Activated T-helper 17 cell treated with anti-CD3 and anti-CD28 coated beads, Interleukin-2, amount 50 U/mL, for 72 hours (primary cell): ENCODE data around the gene DOCK3. TPM values are rescaled to one million over a fixed set of nuclear protein-coding genes. Genes with fewer than 3 reads are reported as not detected.

Experiments
- ATAC-seq: fragments of 150-1000 bp; cut with Tn5 transposase; replicated peaks from 2 replicates; pipeline ENCODE4 v1.10.0; 2021; ENCODE audit warnings: mild to moderate bottlenecking, moderate library complexity
- H3K27ac Mint-ChIP-seq: one replicate; pipeline ENCODE4 v1.8.0; 2022; ENCODE audit warnings: mixed read lengths
- H3K27me3 Mint-ChIP-seq: one replicate; pipeline ENCODE4 v1.8.0; 2022; ENCODE audit warnings: mixed read lengths
- H3K36me3 Mint-ChIP-seq: one replicate; pipeline ENCODE4 v1.8.0; 2022; ENCODE audit warnings: low read depth, mild to moderate bottlenecking, mixed read lengths
- H3K4me1 Mint-ChIP-seq: one replicate; pipeline ENCODE4 v1.8.0; 2022; ENCODE audit warnings: mixed read lengths
- H3K4me3 Mint-ChIP-seq: one replicate; pipeline ENCODE4 v1.8.0; 2022; ENCODE audit warnings: mild to moderate bottlenecking, mixed read lengths
- H3K9me3 Mint-ChIP-seq: one replicate; pipeline ENCODE4 v1.8.0; 2022; ENCODE audit warnings: mixed read lengths
- total RNA-seq, 2 donors: library from RNA; stranded (reverse); gene quantifications; one replicate each; pipeline ENCODE4 v1.2.3, GENCODE V29; 2022

DOCK3 gene
- total RNA-seq, 2 donors from 2014 or later = 3.8 to 7.8 TPM

DNA sequence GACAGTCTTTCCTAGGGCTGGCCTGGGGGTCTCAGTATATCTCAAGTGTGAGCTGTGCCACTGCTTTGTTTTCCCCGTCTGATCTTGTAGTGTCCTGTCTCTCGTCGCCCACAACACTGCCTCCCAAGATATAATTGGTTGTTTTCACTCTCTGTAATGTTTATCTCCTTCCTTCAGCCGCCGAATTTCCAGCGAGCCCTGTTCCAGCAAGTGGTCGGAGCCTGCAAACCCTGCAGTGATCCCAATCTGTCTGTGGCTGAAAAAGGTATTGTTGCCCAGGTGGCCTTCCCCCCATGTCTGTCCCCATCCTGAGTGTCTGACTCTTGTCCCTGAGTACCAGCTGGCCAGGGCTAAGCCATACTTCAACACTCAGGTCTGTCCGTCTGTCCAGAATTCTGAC is 700.8 kb downstream of the DOCK3 start:
- ATAC-seq = no peak
- no peak overlapping the region for H3K4me3 Mint-ChIP-seq
- H3K4me1 Mint-ChIP-seq = no peaks in the 10 kb centered on the region
- no peaks in the 10 kb centered on the region for H3K9me3 Mint-ChIP-seq
- peak overlapping the region; percentile 9 for H3K27ac Mint-ChIP-seq
- H3K36me3 Mint-ChIP-seq = no peaks in the 10 kb centered on the region
- no peaks in the 10 kb centered on the region for H3K27me3 Mint-ChIP-seq

DNA sequence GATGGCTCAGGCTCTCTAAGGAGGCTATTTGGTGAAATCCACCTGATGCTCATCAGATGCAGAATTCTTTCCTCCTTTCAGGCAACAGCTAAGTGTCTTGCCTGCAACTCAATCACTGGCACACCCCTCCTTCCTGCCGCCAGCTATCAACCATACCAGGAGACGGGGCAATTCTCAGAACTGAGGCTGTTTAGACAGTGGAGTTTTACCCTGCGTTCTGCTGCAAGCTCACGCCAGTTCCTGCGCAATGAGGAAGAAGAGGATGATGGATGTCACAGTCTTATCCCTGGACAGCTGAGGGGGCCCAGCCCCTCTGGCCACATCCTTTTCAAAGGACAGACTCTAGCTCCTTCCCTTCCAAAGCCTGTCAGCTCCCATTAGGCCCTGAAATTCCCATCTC is 703.3 kb downstream of the DOCK3 start:
- ATAC-seq = no peak
- Mint-ChIP-seq H3K36me3 (no peaks in the 10 kb centered on the region), H3K4me3 (no peak overlapping the region), H3K27ac (no peak overlapping the region), H3K27me3 (no peaks in the 10 kb centered on the region), H3K9me3 (no peaks in the 10 kb centered on the region), H3K4me1 (no peaks in the 10 kb centered on the region)

DNA sequence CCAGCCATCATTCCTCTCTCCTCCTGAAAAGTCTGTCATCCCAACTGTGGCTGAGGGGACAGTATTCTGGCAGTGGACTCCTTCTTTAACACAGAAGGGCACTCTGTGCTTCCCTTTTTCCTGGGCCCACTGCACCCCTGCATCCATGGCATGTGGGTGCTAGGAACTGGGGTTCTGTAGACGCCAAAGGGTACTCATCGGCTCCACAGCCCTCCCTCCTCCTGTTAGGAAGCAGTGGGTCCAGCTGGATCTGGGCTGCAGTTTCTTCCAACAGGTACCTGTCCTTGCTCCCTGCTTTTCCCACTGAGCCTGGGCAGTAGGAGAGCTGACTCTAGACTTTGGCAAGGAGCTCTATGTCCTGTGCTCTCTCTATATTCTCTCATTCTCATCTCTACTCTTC is 704.0 kb downstream of the DOCK3 start:
- no peak for ATAC-seq
- Mint-ChIP-seq H3K4me1 (no peaks in the 10 kb centered on the region), H3K9me3 (no peaks in the 10 kb centered on the region), H3K27ac (peak overlapping the region; percentile 61), H3K4me3 (no peak overlapping the region), H3K36me3 (peaks cover 5% of the 10 kb centered on the region), H3K27me3 (no peaks in the 10 kb centered on the region)

DNA sequence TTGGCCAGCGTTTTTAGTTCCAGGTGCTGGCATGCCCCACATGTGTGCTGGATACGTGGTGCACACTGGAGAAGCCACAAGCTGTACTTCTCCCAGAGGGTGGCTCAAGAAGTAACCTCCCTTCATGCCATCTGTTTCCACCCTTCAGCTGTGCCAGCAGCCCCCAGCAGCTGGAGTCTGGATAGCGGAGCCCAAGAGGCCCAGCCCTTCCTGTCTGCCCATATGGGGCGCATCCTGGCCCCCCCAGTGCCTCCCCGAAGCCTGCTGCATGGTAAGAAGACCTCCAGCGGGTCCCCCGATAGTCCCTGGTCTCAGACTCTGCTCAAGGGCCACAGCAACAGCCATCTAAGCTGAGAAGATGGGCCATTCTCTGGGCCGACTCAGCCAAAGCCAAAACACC is 704.6 kb downstream of the DOCK3 start:
- H3K4me1 Mint-ChIP-seq = no peaks in the 10 kb centered on the region
- no peaks in the 10 kb centered on the region for H3K27me3 Mint-ChIP-seq
- peak overlapping the region; percentile 61 for H3K27ac Mint-ChIP-seq
- H3K9me3 Mint-ChIP-seq = no peaks in the 10 kb centered on the region
- H3K4me3 Mint-ChIP-seq = no peak overlapping the region
- H3K36me3 Mint-ChIP-seq = peaks cover 11% of the 10 kb centered on the region
- no peak for ATAC-seq

DNA sequence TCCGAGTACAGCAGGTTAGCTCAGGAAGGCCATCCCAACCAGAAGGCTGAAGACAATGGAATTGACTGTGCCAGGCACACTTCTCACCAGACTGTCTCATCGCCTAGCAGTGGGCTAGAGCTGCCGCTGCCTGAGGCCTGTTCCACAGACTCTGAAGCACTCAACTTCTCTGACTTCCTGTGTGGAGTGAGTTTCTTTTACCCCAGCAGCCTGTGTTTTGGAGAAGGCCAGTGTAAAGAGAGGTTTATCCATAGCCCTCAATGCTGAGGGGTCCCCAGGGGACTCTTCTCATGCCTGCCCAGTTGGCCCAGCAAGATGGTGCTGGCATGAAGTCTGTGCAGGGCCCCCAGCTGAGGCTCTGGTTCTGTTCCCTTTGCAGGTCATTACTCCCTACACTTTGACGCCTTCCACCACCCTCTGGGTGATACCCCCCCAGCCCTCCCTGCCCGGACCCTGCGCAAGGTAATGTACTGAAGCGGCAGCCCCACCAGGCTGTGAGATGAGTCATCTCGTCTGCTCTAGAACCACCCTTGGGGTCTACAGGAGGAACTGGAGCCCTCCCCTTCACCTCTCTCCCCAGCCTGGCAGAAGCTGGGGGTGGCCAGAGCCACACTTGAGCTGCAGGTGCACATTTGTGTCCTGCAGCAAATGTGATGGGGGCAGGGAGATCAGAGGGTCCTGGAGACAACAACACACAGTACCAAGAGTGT is 705.2 kb downstream of the DOCK3 start:
- Mint-ChIP-seq H3K27ac (no peak overlapping the region), H3K4me1 (no peaks in the 10 kb centered on the region), H3K9me3 (no peaks in the 10 kb centered on the region), H3K4me3 (no peak overlapping the region), H3K27me3 (no peaks in the 10 kb centered on the region), H3K36me3 (peaks cover 17% of the 10 kb centered on the region)
- no peak for ATAC-seq

DNA sequence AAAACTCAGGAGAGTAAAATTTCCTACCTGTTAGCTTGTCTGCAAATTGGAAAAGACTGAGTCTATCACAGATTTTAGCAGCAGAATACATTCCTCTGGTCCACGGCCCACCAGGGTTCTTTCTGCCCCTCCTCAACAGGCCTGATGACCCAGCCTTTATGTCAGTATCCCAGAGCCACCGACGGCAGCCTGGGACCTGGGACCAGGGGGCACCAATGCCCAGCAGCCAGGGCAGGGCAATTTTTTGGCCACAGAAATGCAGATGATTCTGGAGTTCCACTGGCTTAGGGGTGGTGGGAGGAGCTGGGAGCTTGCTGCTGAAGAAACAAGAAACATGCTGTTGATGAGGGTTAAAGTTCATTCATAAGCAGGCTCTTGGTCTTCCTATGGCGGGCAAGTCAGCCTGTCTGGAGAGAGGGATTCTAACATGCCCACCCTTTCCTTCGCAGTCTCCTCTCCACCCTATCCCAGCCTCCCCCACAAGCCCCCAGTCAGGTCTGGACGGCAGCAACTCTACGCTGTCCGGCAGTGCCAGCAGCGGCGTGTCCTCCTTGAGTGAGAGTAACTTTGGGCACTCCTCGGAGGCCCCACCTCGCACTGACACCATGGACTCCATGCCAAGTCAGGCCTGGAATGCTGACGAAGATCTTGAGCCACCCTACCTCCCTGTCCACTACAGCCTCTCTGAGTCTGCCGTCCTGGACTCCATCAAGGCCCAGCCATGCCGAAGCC is 706.0 kb downstream of the DOCK3 start:
- no peak overlapping the region for H3K4me3 Mint-ChIP-seq
- no peaks in the 10 kb centered on the region for H3K4me1 Mint-ChIP-seq
- no peak overlapping the region for H3K27ac Mint-ChIP-seq
- peaks cover 26% of the 10 kb centered on the region for H3K36me3 Mint-ChIP-seq
- H3K9me3 Mint-ChIP-seq = no peaks in the 10 kb centered on the region
- no peaks in the 10 kb centered on the region for H3K27me3 Mint-ChIP-seq
- no peak for ATAC-seq

DNA sequence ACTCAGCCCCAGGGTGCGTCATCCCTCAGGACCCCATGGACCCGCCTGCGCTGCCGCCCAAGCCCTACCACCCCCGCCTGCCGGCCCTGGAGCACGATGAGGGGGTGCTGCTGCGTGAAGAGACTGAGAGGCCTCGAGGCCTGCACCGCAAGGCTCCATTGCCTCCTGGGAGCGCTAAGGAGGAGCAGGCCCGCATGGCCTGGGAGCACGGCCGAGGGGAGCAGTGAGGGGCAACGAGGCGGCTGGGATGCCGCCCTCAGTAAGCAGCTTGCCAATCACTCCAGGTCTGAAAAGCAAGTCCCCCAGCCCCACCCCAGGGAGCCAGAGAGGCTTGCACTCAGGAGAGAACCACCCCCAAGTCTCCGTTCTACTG is 706.6 kb downstream of the DOCK3 start:
- peaks cover 31% of the 10 kb centered on the region for H3K36me3 Mint-ChIP-seq
- H3K27me3 Mint-ChIP-seq = no peaks in the 10 kb centered on the region
- no peak overlapping the region for H3K27ac Mint-ChIP-seq
- no peak overlapping the region for H3K4me3 Mint-ChIP-seq
- no peaks in the 10 kb centered on the region for H3K9me3 Mint-ChIP-seq
- ATAC-seq = no peak
- H3K4me1 Mint-ChIP-seq = peaks cover 1% of the 10 kb centered on the region

DNA sequence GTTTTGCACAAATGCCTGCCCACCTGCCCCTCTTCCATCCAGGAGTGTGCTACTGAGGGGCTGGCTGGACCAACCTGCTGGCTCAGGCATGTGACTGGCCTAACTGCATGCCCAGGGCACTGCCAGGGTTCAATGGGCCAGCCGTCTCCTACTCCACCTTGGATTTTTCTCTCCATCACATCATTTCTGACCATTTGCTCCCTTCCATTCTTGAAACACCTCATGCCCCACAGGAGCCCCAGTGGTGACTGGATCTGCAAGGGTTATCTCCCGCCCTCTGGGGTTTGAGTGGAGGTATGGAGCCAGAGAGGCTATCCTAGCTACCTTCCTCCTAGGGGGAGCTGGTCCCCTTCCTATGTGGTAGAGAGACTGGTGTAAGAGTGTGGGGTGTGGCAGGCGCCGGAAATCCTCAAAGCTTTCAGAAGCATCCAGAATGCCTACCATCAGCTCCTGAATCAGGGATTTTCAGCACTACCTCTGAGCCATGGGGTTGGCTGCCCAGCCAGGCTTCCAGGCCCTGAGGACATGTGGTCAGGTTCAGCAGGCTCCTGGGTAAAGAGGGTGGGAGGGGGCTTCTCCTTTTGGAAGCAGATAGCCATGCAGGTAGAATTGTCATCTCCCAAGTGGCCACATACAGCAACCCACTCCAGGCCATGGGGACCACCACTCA is 707.5 kb downstream of the DOCK3 start:
- no peaks in the 10 kb centered on the region for H3K9me3 Mint-ChIP-seq
- H3K27me3 Mint-ChIP-seq = no peaks in the 10 kb centered on the region
- no peak for ATAC-seq
- H3K4me3 Mint-ChIP-seq = no peak overlapping the region
- peaks cover 6% of the 10 kb centered on the region for H3K4me1 Mint-ChIP-seq
- no peak overlapping the region for H3K27ac Mint-ChIP-seq
- peaks cover 40% of the 10 kb centered on the region for H3K36me3 Mint-ChIP-seq

DNA sequence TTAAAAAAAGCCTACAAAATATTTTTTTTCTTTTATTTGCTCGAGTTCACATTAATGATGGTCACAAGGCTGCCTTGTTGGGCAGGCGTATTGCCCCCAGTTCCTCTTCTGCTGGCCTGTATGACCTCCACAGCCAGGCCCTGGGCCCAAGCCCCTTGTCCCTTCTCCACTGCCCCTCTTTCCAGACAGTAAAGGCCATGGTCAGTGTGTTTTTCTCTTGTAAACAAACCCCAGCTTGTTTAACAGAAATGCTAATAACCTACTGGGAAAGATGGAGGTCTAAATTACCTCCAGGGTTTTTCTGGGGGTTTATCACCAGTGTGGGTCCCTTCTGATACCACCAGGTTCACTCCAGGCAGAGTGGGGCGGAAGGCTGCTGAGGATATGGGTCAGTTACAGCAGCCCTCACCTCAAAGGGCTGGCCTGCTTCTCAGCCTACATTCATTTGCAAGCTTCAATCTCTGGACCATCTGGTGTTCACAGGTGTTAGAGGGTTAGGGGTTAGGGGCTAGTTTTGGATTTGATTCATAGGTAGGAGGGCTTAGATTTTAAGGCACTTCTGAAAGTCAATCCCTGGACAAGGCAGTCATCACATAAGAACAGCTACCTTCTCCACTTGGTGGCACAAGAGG is 708.3 kb downstream of the DOCK3 start:
- no peaks in the 10 kb centered on the region for H3K27me3 Mint-ChIP-seq
- no peak for ATAC-seq
- peak overlapping the region; percentile 93 for H3K4me3 Mint-ChIP-seq
- peak overlapping the region; percentile 48 for H3K27ac Mint-ChIP-seq
- peaks cover 49% of the 10 kb centered on the region for H3K36me3 Mint-ChIP-seq
- H3K4me1 Mint-ChIP-seq = peaks cover 13% of the 10 kb centered on the region
- no peaks in the 10 kb centered on the region for H3K9me3 Mint-ChIP-seq

DNA sequence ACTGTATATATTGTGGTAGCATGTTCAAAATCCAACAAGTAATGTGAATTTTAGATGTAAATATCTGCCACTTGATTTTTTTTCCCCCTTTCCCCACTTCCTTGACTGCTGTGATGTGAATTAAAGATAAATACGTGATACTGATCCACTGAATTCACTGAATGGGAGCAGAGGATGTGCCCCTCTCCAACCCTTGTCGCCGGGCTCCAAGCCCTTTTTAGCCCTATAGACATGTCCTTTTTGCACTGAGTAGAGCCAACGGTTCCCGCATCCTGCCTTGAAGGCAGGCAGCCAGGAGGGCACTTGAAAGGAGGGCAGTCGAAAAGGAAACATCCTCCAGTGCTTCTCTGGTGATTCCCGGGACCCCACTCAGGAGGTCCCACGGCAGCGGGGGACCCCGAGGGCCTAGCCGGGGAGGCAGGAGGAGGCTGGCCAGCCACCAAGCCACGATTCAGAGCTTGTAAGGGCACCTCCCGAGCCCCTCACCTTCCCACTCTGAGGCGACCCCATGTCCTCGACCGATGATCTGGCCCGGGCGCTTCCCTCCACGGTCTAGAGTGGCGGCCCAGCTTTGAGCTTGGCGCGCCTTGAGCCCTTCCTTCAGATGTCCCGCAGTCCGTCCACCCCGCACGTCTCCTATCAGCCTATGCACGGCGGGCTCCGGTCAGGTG is 709.5 kb downstream of the DOCK3 start:
- no peaks in the 10 kb centered on the region for H3K27me3 Mint-ChIP-seq
- ATAC-seq = peak; percentile 16
- peak overlapping the region; percentile 99 for H3K27ac Mint-ChIP-seq
- no peaks in the 10 kb centered on the region for H3K9me3 Mint-ChIP-seq
- peaks cover 15% of the 10 kb centered on the region for H3K4me1 Mint-ChIP-seq
- peaks cover 60% of the 10 kb centered on the region for H3K36me3 Mint-ChIP-seq
- H3K4me3 Mint-ChIP-seq = peak overlapping the region; percentile 93

DNA sequence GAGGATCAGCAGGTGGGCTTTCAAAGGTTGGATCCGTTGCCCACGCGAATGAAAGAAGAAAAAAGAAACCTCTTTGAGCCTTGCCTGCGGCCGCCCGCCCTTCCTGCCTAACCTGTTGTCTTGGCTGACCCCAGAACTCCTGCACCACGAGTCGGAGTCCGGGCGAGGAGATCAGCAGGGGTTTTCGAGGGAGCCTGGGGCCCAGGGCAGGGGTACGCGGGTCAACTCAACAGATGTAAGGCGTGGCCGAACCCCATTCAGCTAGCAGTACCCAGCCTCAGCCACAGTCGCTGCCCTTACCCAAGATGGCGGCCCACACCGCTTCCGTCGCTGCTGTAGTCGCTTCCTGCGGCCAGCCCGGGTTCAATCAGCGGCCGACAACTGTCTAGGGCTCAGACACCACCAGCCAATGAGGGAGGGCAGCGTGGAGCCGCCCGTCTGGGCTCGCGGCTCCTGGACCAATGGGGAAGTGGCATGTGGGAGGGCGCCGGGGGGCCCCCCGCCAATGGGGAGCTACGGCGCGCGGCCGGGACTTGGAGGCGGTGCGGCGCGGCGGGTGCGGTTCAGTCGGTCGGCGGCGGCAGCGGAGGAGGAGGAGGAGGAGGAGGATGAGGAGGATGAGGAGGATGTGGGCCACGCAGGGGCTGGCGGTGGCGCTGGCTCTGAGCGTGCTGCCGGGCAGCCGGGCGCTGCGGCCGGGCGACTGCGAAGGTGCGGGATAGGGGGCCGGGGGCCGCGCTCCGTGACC is 710.2 kb downstream of the DOCK3 start, which contains the start of gene MANF:
Gene MANF (plus strand): TSS at position 566 of the 748 bp plus-strand sequence. CDS start 52 bp downstream, at position 618.
- H3K27ac Mint-ChIP-seq = peak within 1 kb of the TSS; percentile 99
- H3K36me3 Mint-ChIP-seq = peaks cover 66% of the 10 kb centered on the region
- H3K4me1 Mint-ChIP-seq = peaks cover 18% of the 10 kb centered on the region
- H3K4me3 Mint-ChIP-seq = peak within 1 kb of the TSS; percentile 93
- no peaks in the 10 kb centered on the region for H3K27me3 Mint-ChIP-seq
- no peaks in the 10 kb centered on the region for H3K9me3 Mint-ChIP-seq
- ATAC-seq = peak; percentile 99

DNA sequence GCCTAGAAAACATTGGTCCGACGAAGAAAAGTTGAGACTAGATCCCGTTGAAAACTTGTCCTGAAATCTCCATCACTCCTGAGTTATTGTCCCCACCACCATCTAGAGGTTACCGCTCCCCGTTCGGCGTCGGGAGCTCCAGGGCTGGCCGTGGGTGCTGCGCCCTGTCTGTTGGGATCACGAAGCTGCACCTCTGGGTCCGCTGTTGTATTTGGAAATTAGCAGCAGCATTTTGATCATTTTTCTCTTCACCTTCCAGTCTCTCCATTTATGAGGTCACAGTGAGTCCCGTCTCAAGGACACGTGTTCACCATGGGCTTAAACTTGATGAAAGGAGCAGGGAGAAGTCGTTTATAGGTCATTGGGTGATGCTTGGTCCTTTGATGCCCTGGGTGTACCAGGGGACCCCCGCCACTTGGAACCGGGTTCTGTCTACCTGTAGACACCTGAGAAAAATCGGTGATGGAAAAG is 710.9 kb downstream of the DOCK3 start:
- H3K27ac Mint-ChIP-seq = peak overlapping the region; percentile 99
- ATAC-seq = no peak
- no peaks in the 10 kb centered on the region for H3K27me3 Mint-ChIP-seq
- peak overlapping the region; percentile 93 for H3K4me3 Mint-ChIP-seq
- peaks cover 66% of the 10 kb centered on the region for H3K36me3 Mint-ChIP-seq
- H3K9me3 Mint-ChIP-seq = no peaks in the 10 kb centered on the region
- H3K4me1 Mint-ChIP-seq = peaks cover 18% of the 10 kb centered on the region

DNA sequence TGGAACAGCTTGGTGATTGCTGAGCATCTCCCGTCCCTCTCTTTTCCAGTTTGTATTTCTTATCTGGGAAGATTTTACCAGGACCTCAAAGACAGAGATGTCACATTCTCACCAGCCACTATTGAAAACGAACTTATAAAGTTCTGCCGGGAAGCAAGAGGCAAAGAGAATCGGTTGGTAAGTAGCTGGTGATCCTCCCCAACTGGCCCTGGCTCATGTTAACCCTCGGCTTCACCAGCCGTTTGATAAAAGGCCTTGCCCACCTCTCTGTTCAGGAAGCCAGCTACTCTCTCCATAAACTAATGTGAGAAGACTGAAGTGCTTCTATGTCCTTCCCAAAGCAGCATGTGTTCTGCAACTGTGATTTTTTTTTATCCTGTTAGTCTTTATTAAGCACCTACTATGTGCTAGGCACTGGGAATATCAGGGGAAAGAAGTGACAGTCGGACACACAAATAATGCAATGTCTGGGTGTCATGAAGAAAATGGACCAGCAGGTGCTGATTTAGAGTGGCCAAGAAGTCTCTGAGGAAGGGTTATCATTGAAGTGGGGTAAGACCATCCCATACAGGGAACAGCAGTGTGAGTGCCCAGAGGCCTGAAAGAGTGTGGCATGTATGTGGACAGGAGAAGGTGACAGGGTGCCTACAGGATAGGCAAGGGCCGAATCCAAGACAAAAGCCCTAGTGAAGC is 711.6 kb downstream of the DOCK3 start:
- Mint-ChIP-seq H3K27me3 (no peaks in the 10 kb centered on the region), H3K4me1 (peaks cover 18% of the 10 kb centered on the region), H3K4me3 (peak overlapping the region; percentile 93), H3K27ac (peak overlapping the region; percentile 99), H3K36me3 (peaks cover 66% of the 10 kb centered on the region), H3K9me3 (no peaks in the 10 kb centered on the region)
- no peak for ATAC-seq
